Activated naive CD4-positive, alpha-beta T cell treated with anti-CD3 and anti-CD28 coated beads, Interleukin-2, amount 10 ng/mL, durations not matched to agents 5 hours and 36 hours (primary cell): ENCODE data around the gene MAGEF1. TPM values are rescaled to one million over a fixed set of nuclear protein-coding genes. Genes with fewer than 3 reads are reported as not detected.

ENCODE experiments used
- total RNA-seq, 2 experiments: library from RNA; stranded (reverse); gene quantifications; one replicate each; pipeline ENCODE4 v1.2.3, GENCODE V29; 2021

Gene MAGEF1, protein sequence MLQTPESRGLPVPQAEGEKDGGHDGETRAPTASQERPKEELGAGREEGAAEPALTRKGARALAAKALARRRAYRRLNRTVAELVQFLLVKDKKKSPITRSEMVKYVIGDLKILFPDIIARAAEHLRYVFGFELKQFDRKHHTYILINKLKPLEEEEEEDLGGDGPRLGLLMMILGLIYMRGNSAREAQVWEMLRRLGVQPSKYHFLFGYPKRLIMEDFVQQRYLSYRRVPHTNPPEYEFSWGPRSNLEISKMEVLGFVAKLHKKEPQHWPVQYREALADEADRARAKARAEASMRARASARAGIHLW
- total RNA-seq, result 1 to 10 TPM; 5.3 to 5.4 TPM

GRCh38 chr3:184711493-184712247, at the start of gene MAGEF1:
TSS of gene MAGEF1 (minus strand) at chr3:184712064. CDS start at chr3:184711821, 243 bp downstream.

Other genes with a start within 250 kb of the MAGEF1 start
- gene EPHB3, start 150.3 kb downstream of the MAGEF1 start, total RNA-seq, result under 1 TPM; 0.08 to 0.17 TPM
- gene VPS8, start 100.1 kb upstream of the MAGEF1 start, total RNA-seq, result 10 to 100 TPM; 74.6 to 78.4 TPM